KMS-11 (cell line): ENCODE data around the gene PPBP.

Experiments
- H2AFZ ChIP-seq: fragments of 200-600 bp; sonication (generic); 2 replicates; pipeline ENCODE4 v1.6.1; 2016; ENCODE audit warnings: antibody characterized with exemption, mixed run types, low read depth
- H3K27ac ChIP-seq: fragments of 200-600 bp; sonication (generic); 2 replicates; pipeline ENCODE4 v1.6.1; 2016; ENCODE audit warnings: mild to moderate bottlenecking, mixed run types
- H3K27me3 ChIP-seq: fragments of 200-600 bp; sonication (generic); 2 replicates; pipeline ENCODE4 v1.6.1; 2017; ENCODE audit warnings: mild to moderate bottlenecking, low read depth, mixed run types, moderate library complexity; ENCODE audit not compliant: insufficient read depth
- H3K36me3 ChIP-seq: fragments of 200-600 bp; sonication (generic); 2 replicates; pipeline ENCODE4 v1.6.1; 2017; ENCODE audit warnings: mild to moderate bottlenecking, mixed run types; ENCODE audit not compliant: insufficient read depth
- H3K4me1 ChIP-seq: fragments of 200-600 bp; sonication (generic); 2 replicates; pipeline ENCODE4 v1.6.1; 2016; ENCODE audit warnings: mild to moderate bottlenecking, low read depth, mixed run types; ENCODE audit not compliant: poor library complexity, severe bottlenecking
- H3K4me2 ChIP-seq: fragments of 200-600 bp; sonication (generic); 2 replicates; pipeline ENCODE4 v1.7.0; 2016; ENCODE audit warnings: mild to moderate bottlenecking, mixed run types
- H3K4me3 ChIP-seq: fragments of 200-600 bp; sonication (generic); IDR thresholded peaks from 2 replicates; pipeline ENCODE4 v1.6.1; 2017; ENCODE audit warnings: low read depth, low read length, mixed read lengths; ENCODE audit not compliant: insufficient read depth
- H3K79me2 ChIP-seq: fragments of 200-600 bp; sonication (generic); 2 replicates; pipeline ENCODE4 v1.6.1; 2016; ENCODE audit warnings: low read depth, mixed run types; ENCODE audit not compliant: insufficient read depth
- H3K9ac ChIP-seq: fragments of 200-600 bp; sonication (generic); 2 replicates; pipeline ENCODE4 v1.6.1; 2016; ENCODE audit warnings: mild to moderate bottlenecking, mixed run types
- H4K20me1 ChIP-seq: fragments of 200-600 bp; sonication (generic); 2 replicates; pipeline ENCODE4 v1.6.1; 2016; ENCODE audit warnings: mild to moderate bottlenecking, mixed run types; ENCODE audit not compliant: insufficient read depth
- CTCF ChIP-seq: fragments of 200-600 bp; sonication (generic); conservative IDR thresholded peaks from 2 replicates; pipeline ENCODE4 v1.6.1; 2017; ENCODE audit warnings: low read depth, mild to moderate bottlenecking, antibody characterized with exemption, low read length, moderate library complexity, mixed read lengths

The PPBP gene

GRCh38 chr4:74009307-74009706 lies 21.3 kb upstream of the PPBP start:
- H3K4me3 ChIP-seq = no peak overlapping the region

GRCh38 chr4:74006009-74006476 lies 18.1 kb upstream of the PPBP start:
- H3K27me3 ChIP-seq = no peaks in the 10 kb centered on the region
- no peak overlapping the region for H3K4me3 ChIP-seq
- H3K79me2 ChIP-seq = no peaks in the 10 kb centered on the region
- no peaks in the 10 kb centered on the region for H3K36me3 ChIP-seq
- H3K27ac ChIP-seq = no peak overlapping the region
- no peak overlapping the region for H3K9ac ChIP-seq
- TF ChIP-seq CTCF = no peak
- H4K20me1 ChIP-seq = no peaks in the 10 kb centered on the region
- H3K4me2 ChIP-seq = no peak overlapping the region
- no peaks in the 10 kb centered on the region for H3K4me1 ChIP-seq
- H2AFZ ChIP-seq = no peak overlapping the region

More at GRCh38 chr4:74009307-74009706, 21.3 kb upstream of the PPBP start:
- TF ChIP-seq CTCF = no peak
- no peaks in the 10 kb centered on the region for H3K4me1 ChIP-seq
- H3K27me3 ChIP-seq = no peaks in the 10 kb centered on the region
- H3K36me3 ChIP-seq = no peaks in the 10 kb centered on the region
- H3K4me2 ChIP-seq = no peak overlapping the region
- no peak overlapping the region for H2AFZ ChIP-seq
- no peak overlapping the region for H3K9ac ChIP-seq
- no peaks in the 10 kb centered on the region for H3K79me2 ChIP-seq
- H4K20me1 ChIP-seq = no peaks in the 10 kb centered on the region
- H3K27ac ChIP-seq = no peak overlapping the region

GRCh38 chr4:74005528-74005927 lies 17.5 kb upstream of the PPBP start:
- Histone ChIP-seq H2AFZ (no peak overlapping the region), H3K27ac (no peak overlapping the region), H3K4me1 (no peaks in the 10 kb centered on the region), H3K4me2 (no peak overlapping the region), H3K36me3 (no peaks in the 10 kb centered on the region), H4K20me1 (no peaks in the 10 kb centered on the region), H3K27me3 (no peaks in the 10 kb centered on the region), H3K9ac (no peak overlapping the region), H3K79me2 (no peaks in the 10 kb centered on the region), H3K4me3 (no peak overlapping the region)
- TF ChIP-seq CTCF = no peak

GRCh38 chr4:74004668-74005067 lies 16.7 kb upstream of the PPBP start:
- H3K4me3 ChIP-seq = no peak overlapping the region
- H3K36me3 ChIP-seq = no peaks in the 10 kb centered on the region
- no peak overlapping the region for H2AFZ ChIP-seq
- no peak overlapping the region for H3K9ac ChIP-seq
- TF ChIP-seq CTCF = no peak
- H4K20me1 ChIP-seq = no peaks in the 10 kb centered on the region
- H3K4me2 ChIP-seq = no peak overlapping the region
- H3K4me1 ChIP-seq = no peaks in the 10 kb centered on the region
- H3K79me2 ChIP-seq = no peaks in the 10 kb centered on the region
- H3K27ac ChIP-seq = no peak overlapping the region
- H3K27me3 ChIP-seq = no peaks in the 10 kb centered on the region
